Activated naive CD8-positive, alpha-beta T cell treated with anti-CD3 and anti-CD28 coated beads for 36 hours (primary cell): ENCODE measurements around the gene TMX2. TPM values are rescaled to one million over a fixed set of nuclear protein-coding genes. Genes with fewer than 3 reads are reported as not detected.

Experiments
- total RNA-seq, 2 experiments: library from RNA; stranded (reverse); gene quantifications; one replicate each; pipeline ENCODE4 v1.2.3, GENCODE V29; 2021

The TMX2 gene
- total RNA-seq, 2 experiments from 2014 or later: 94.9 to 99.1 TPM

Other genes with a start within 250 kb of the TMX2 start
- 10 to 100 TPM; 36.8 to 37.1 TPM for gene SLC43A1, start 196.9 kb upstream of the TMX2 start, total RNA-seq
- gene TIMM10, start 181.8 kb upstream of the TMX2 start, total RNA-seq: 100 to 1,000 TPM; 134 to 137 TPM
- gene SMTNL1, start 175.0 kb upstream of the TMX2 start, total RNA-seq: not detected
- 100 to 1,000 TPM; 200 to 208 TPM for gene UBE2L6, start 144.9 kb upstream of the TMX2 start, total RNA-seq
- under 1 TPM; 0.41 to 0.68 TPM for gene SERPING1, start 114.9 kb upstream of the TMX2 start, total RNA-seq
- under 1 TPM; 0.38 to 0.56 TPM for gene YPEL4, start 62.7 kb upstream of the TMX2 start, total RNA-seq
- 10 to 100 TPM; 22.0 to 22.2 TPM for gene CLP1, start 54.8 kb upstream of the TMX2 start, total RNA-seq
- gene ZDHHC5, start 44.5 kb upstream of the TMX2 start, total RNA-seq: 10 to 100 TPM; 74.0 to 78.6 TPM
- gene MED19, start 378 bp upstream of the TMX2 start, total RNA-seq: 10 to 100 TPM; 13.8 to 14.9 TPM
- gene SELENOH, start 28.9 kb downstream of the TMX2 start, total RNA-seq: 100 to 1,000 TPM; 255 to 290 TPM
- not detected for gene BTBD18, start 39.2 kb downstream of the TMX2 start, total RNA-seq
- 1 to 10 TPM; 6.4 to 8.2 TPM for gene CTNND1, start 49.2 kb downstream of the TMX2 start, total RNA-seq